Natural killer cell treated with Interleukin-12 subunit alpha and Interleukin-12 subunit beta and Interleukin-15 and Interleukin-18, amount 100 ng/mL, for 72 hours (primary cell): ENCODE measurements around the gene EIF5A. TPM values are rescaled to one million over a fixed set of nuclear protein-coding genes. Genes with fewer than 3 reads are reported as not detected.
A peak's percentile ranks its signal among the peaks of the same experiment; 100 is the strongest.

Source experiments
- ATAC-seq, 2 donors: fragments of 150-1000 bp; cut with Tn5 transposase in 1 of 2; sonication (Bioruptor Pico), chemical (Tn5 transposase) in 1 of 2; 2 replicates each; pipeline ENCODE4 v1.10.0; 2021
- DNase-seq: peaks from one replicate; pipeline ENCODE4 v3.0.0; 2022; ENCODE audit warnings: low spot score
- H3K27ac Mint-ChIP-seq, 2 donors: 1 replicate in 1 of 2; 2 replicates in 1 of 2; pipeline ENCODE4 v1.8.0; 2022; ENCODE audit warnings: mixed read lengths in 2 of 2, mild to moderate bottlenecking in 1 of 2, moderate library complexity in 1 of 2
- H3K27me3 Mint-ChIP-seq, 2 donors: 1 replicate in 1 of 2; 2 replicates in 1 of 2; pipeline ENCODE4 v1.8.0; 2022; ENCODE audit warnings: mixed read lengths in 2 of 2
- H3K36me3 Mint-ChIP-seq: one replicate; pipeline ENCODE4 v1.8.0; 2022; ENCODE audit warnings: mixed read lengths
- H3K4me1 Mint-ChIP-seq, 2 donors: 1 replicate in 1 of 2; 2 replicates in 1 of 2; pipeline ENCODE4 v1.8.0; 2022; ENCODE audit warnings: low read depth in 2 of 2, mixed read lengths in 2 of 2, mild to moderate bottlenecking in 1 of 2
- H3K4me3 Mint-ChIP-seq: one replicate; pipeline ENCODE4 v1.8.0; 2022; ENCODE audit warnings: mixed read lengths
- H3K9me3 Mint-ChIP-seq: 2 replicates; pipeline ENCODE4 v1.8.0; 2022; ENCODE audit warnings: mixed read lengths
- total RNA-seq, 2 donors: library from RNA; stranded (reverse); gene quantifications; one replicate each; pipeline ENCODE4 v1.2.3, GENCODE V29; 2022

EIF5A gene
- total RNA-seq, 2 donors from 2014 or later, result 953 to 1,345 TPM

- Mint-ChIP-seq H3K9me3 (no peaks in the 10 kb centered on the region), H3K36me3 (no peaks in the 10 kb centered on the region), H3K27ac (no peak overlapping the region), H3K4me3 (no peak overlapping the region), H3K4me1 (peaks cover 17 to 30% of the 10 kb centered on the region in 2 donors), H3K27me3 (no peaks in the 10 kb centered on the region)
- no peak for DNase-seq
- ATAC-seq, result no peak
These were observed 48.1 kb downstream of the EIF5A start for GRCh38 chr17:7355573-7355972.

GRCh38 chr17:7356072-7356549 lies 48.7 kb downstream of the EIF5A start:
- ATAC-seq, result peak; percentile 54 to 66
- DNase-seq, result peak; percentile 88
- Mint-ChIP-seq H3K9me3 (no peaks in the 10 kb centered on the region), H3K4me3 (no peak overlapping the region), H3K27me3 (no peaks in the 10 kb centered on the region), H3K36me3 (no peaks in the 10 kb centered on the region), H3K27ac (no peak overlapping the region), H3K4me1 (peaks cover 17 to 27% of the 10 kb centered on the region in 2 donors)

GRCh38 chr17:7356756-7357155 lies 49.3 kb downstream of the EIF5A start:
- Mint-ChIP-seq H3K27ac (no peak overlapping the region), H3K27me3 (no peaks in the 10 kb centered on the region), H3K4me3 (no peak overlapping the region), H3K9me3 (no peaks in the 10 kb centered on the region), H3K36me3 (no peaks in the 10 kb centered on the region), H3K4me1 (peaks cover 17 to 24% of the 10 kb centered on the region in 2 donors)
- DNase-seq, result no peak
- no peak for ATAC-seq

- ATAC-seq, result no peak
These were observed 50.0 kb downstream of the EIF5A start for GRCh38 chr17:7357381-7357780.

GRCh38 chr17:7361906-7362305 lies 54.5 kb downstream of the EIF5A start:
- Mint-ChIP-seq H3K4me3 (no peak overlapping the region), H3K27me3 (no peaks in the 10 kb centered on the region)
- ATAC-seq, result no peak

More at GRCh38 chr17:7357381-7357780, 50.0 kb downstream of the EIF5A start:
- peaks cover 15 to 22% of the 10 kb centered on the region in 2 donors for H3K4me1 Mint-ChIP-seq
- H3K9me3 Mint-ChIP-seq, result no peaks in the 10 kb centered on the region
- H3K4me3 Mint-ChIP-seq, result no peak overlapping the region
- H3K27ac Mint-ChIP-seq, result no peak overlapping the region
- DNase-seq, result no peak
- H3K27me3 Mint-ChIP-seq, result no peaks in the 10 kb centered on the region
- no peaks in the 10 kb centered on the region for H3K36me3 Mint-ChIP-seq

More at GRCh38 chr17:7361906-7362305, 54.5 kb downstream of the EIF5A start:
- no peaks in the 10 kb centered on the region for H3K9me3 Mint-ChIP-seq
- H3K36me3 Mint-ChIP-seq, result no peaks in the 10 kb centered on the region
- no peak overlapping the region for H3K27ac Mint-ChIP-seq
- H3K4me1 Mint-ChIP-seq, result no peaks in the 10 kb centered on the region
- DNase-seq, result no peak

Other genes with a start within 250 kb of the EIF5A start
- not detected for gene CLEC10A, start 227.4 kb upstream of the EIF5A start, total RNA-seq
- gene ASGR2, start 192.8 kb upstream of the EIF5A start, total RNA-seq, result under 1 TPM in 1 of 2 donors, not detected in 1; 0.33 TPM
- under 1 TPM in 1 of 2 donors, not detected in 1; 0.95 TPM for gene ASGR1, start 128.3 kb upstream of the EIF5A start, total RNA-seq
- gene DLG4, start 87.8 kb upstream of the EIF5A start, total RNA-seq, result 1 to 10 TPM; 3.3 to 8.3 TPM
- gene ACADVL, start 87.7 kb upstream of the EIF5A start, total RNA-seq, result 100 to 1,000 TPM; 651 to 710 TPM
- 10 to 100 TPM; 35.1 to 61.6 TPM for gene DVL2, start 73.1 kb upstream of the EIF5A start, total RNA-seq
- gene PHF23, start 68.2 kb upstream of the EIF5A start, total RNA-seq, result 10 to 100 TPM; 40.1 to 55.2 TPM
- gene GABARAP, start 65.2 kb upstream of the EIF5A start, total RNA-seq, result 100 to 1,000 TPM; 197 to 277 TPM
- 100 to 1,000 TPM; 145 to 165 TPM for gene CTDNEP1, start 55.9 kb upstream of the EIF5A start, total RNA-seq
- gene ELP5, start 55.4 kb upstream of the EIF5A start, total RNA-seq, result 10 to 100 TPM; 43.5 to 70.5 TPM
- gene CLDN7, start 45.1 kb upstream of the EIF5A start, total RNA-seq, result 1 to 10 TPM in 1 of 2 donors, under 1 TPM in 1; 0.73 to 1.1 TPM
- gene SLC2A4, start 25.9 kb upstream of the EIF5A start, total RNA-seq, result under 1 TPM in 1 of 2 donors, not detected in 1; 0.50 TPM
- not detected for gene YBX2, start 13.0 kb upstream of the EIF5A start, total RNA-seq
- 10 to 100 TPM; 58.1 to 87.0 TPM for gene GPS2, start 7.7 kb downstream of the EIF5A start, total RNA-seq
- 10 to 100 TPM; 37.6 to 76.7 TPM for gene NEURL4, start 21.7 kb downstream of the EIF5A start, total RNA-seq
- gene ACAP1, start 28.9 kb downstream of the EIF5A start, total RNA-seq, result 100 to 1,000 TPM; 240 to 419 TPM
- gene KCTD11, start 44.5 kb downstream of the EIF5A start, total RNA-seq, result 10 to 100 TPM in 1 of 2 donors, 1 to 10 TPM in 1; 6.7 to 13.0 TPM
- not detected for gene TMEM95, start 47.5 kb downstream of the EIF5A start, total RNA-seq
- gene TNK1, start 73.5 kb downstream of the EIF5A start, total RNA-seq, result under 1 TPM in 1 of 2 donors, not detected in 1; 0.36 TPM
- gene PLSCR3, start 86.9 kb downstream of the EIF5A start, total RNA-seq, result 10 to 100 TPM; 32.2 to 48.4 TPM
- 10 to 100 TPM; 40.1 to 51.1 TPM for gene TMEM256, start 96.5 kb downstream of the EIF5A start, total RNA-seq
- gene NLGN2, start 100.2 kb downstream of the EIF5A start, total RNA-seq, result 1 to 10 TPM; 2.3 to 7.7 TPM
- not detected for gene SPEM1, start 112.7 kb downstream of the EIF5A start, total RNA-seq
- not detected for gene SPEM2, start 118.0 kb downstream of the EIF5A start, total RNA-seq
- not detected for gene SPEM3, start 121.2 kb downstream of the EIF5A start, total RNA-seq
- gene TMEM102, start 127.8 kb downstream of the EIF5A start, total RNA-seq, result 10 to 100 TPM; 11.2 to 14.2 TPM
- gene FGF11, start 131.9 kb downstream of the EIF5A start, total RNA-seq, result 1 to 10 TPM; 1.9 to 4.5 TPM
- 10 to 100 TPM; 10.4 to 13.7 TPM for gene CHRNB1, start 137.4 kb downstream of the EIF5A start, total RNA-seq
- 10 to 100 TPM; 19.7 to 26.1 TPM for gene ZBTB4, start 172.0 kb downstream of the EIF5A start, total RNA-seq
- gene SLC35G6, start 173.8 kb downstream of the EIF5A start, total RNA-seq, result not detected
- gene POLR2A, start 176.7 kb downstream of the EIF5A start, total RNA-seq, result 100 to 1,000 TPM; 212 to 283 TPM
- gene TNFSF12, start 241.4 kb downstream of the EIF5A start, total RNA-seq, result 10 to 100 TPM; 54.9 to 69.3 TPM